HG02852 (cell line): ENCODE data around the gene LDAH.

Experiments used
- ATAC-seq: cut with Tn5 transposase; IDR thresholded peaks from one replicate; pipeline ENCODE4 v1.9.1; 2021; ENCODE audit warnings: mild to moderate bottlenecking, moderate library complexity; ENCODE audit not compliant: unreplicated experiment

Gene LDAH

GRCh38 chr2:20641123-20641985 is 181.5 kb downstream of the LDAH start:
- no peak for ATAC-seq

- no peak for ATAC-seq
Measured at GRCh38 chr2:20640411-20641122, 182.3 kb downstream of the LDAH start.

- no peak for ATAC-seq
Measured at GRCh38 chr2:20638646-20639430, 184.1 kb downstream of the LDAH start.

- no peak for ATAC-seq
Measured at GRCh38 chr2:20638014-20638413, 184.9 kb downstream of the LDAH start.

- ATAC-seq = no peak
Measured at GRCh38 chr2:20637147-20637546, 185.8 kb downstream of the LDAH start.

GRCh38 chr2:20635675-20636584 is 187.0 kb downstream of the LDAH start:
- ATAC-seq = peak; percentile 73

GRCh38 chr2:20635113-20635510 is 187.8 kb downstream of the LDAH start:
- ATAC-seq = no peak

- no peak for ATAC-seq
Measured at GRCh38 chr2:20634507-20635112, 188.3 kb downstream of the LDAH start.
